Right atrium auricular region (tissue), 2 donors: Measurements from ENCODE around the gene RAB14. TPM values are rescaled to one million over a fixed set of nuclear protein-coding genes. Genes with fewer than 3 reads are reported as not detected.

ENCODE experiments used
- DNase-seq: peaks from one replicate; pipeline ENCODE4 v3.0.0-alpha.2; 2019; ENCODE audit warnings: low spot score
- H3K27ac ChIP-seq, 2 donors: fragments of 200-600 bp; sonication (generic); 1 replicate in 1 of 2; 2 replicates in 1 of 2; pipeline ENCODE4 v1.5.1; 2016 to 2019
- H3K27me3 ChIP-seq, 2 donors: fragments of 200-600 bp; sonication (generic); one replicate each; pipeline versions ENCODE4 v1.5.1 to v1.6.0; 2017 to 2019
- H3K36me3 ChIP-seq: fragments of 200-600 bp; sonication (generic); one replicate; pipeline ENCODE4 v1.5.1; 2016
- H3K4me1 ChIP-seq, 2 donors: fragments of 200-600 bp; sonication (generic); one replicate each; pipeline versions ENCODE4 v1.5.1 to v1.6.0; 2017 to 2019
- H3K4me3 ChIP-seq, 2 donors: fragments of 200-600 bp; sonication (generic); 1 replicate in 1 of 2; 2 replicates in 1 of 2; pipeline ENCODE4 v1.5.1; 2017 to 2019; ENCODE audit warnings: mild to moderate bottlenecking in 1 of 2, moderate library complexity in 1 of 2
- H3K9me3 ChIP-seq, 2 donors: fragments of 200-600 bp; sonication (generic); one replicate each; pipeline ENCODE4 v1.5.1; 2019
- total RNA-seq, 2 donors: library from RNA; depleted of rRNA; stranded (reverse); fragments of >200 nt; gene quantifications; one replicate each; pipeline ENCODE4 v1.1.0, GENCODE V29; 2016
- TF ChIP-seq, protein P1 (sequence below), 2 donors: fragments of 200-600 bp; sonication (generic); IDR thresholded peaks; one replicate each; pipeline ENCODE4 v1.5.1; 2019; ENCODE audit warnings: antibody characterized with exemption in 2 of 2

RAB14 gene
- total RNA-seq, 2 donors from 2014 or later, result 26.8 to 27.8 TPM

DNA sequence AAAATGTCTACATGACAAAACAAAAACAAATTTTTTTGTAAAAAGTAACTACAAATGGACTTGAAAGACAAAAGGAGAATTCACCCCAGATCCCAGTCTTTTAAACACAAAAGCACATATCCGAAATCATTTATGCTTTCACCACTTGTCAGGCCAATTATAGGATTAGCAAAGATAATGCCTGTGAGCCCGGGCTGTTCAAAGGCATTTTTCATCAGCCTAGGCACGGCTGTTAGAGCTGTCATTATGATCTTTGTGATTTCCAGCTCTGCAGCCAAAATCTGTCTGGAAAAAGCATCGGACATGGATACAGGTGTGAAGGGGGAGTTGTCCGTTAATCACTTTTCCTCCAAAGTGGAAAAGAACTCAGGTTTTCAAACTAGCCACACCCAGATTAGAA lies 23.6 kb upstream of the RAB14 start:
- H3K4me3 ChIP-seq, result no peak overlapping the region
- no peak for DNase-seq
- no peak overlapping the region for H3K27ac ChIP-seq
- H3K27me3 ChIP-seq, result no peaks in the 10 kb centered on the region
- no peaks in the 10 kb centered on the region for H3K4me1 ChIP-seq
- no peaks in the 10 kb centered on the region for H3K9me3 ChIP-seq
- TF ChIP-seq, protein P1, sequence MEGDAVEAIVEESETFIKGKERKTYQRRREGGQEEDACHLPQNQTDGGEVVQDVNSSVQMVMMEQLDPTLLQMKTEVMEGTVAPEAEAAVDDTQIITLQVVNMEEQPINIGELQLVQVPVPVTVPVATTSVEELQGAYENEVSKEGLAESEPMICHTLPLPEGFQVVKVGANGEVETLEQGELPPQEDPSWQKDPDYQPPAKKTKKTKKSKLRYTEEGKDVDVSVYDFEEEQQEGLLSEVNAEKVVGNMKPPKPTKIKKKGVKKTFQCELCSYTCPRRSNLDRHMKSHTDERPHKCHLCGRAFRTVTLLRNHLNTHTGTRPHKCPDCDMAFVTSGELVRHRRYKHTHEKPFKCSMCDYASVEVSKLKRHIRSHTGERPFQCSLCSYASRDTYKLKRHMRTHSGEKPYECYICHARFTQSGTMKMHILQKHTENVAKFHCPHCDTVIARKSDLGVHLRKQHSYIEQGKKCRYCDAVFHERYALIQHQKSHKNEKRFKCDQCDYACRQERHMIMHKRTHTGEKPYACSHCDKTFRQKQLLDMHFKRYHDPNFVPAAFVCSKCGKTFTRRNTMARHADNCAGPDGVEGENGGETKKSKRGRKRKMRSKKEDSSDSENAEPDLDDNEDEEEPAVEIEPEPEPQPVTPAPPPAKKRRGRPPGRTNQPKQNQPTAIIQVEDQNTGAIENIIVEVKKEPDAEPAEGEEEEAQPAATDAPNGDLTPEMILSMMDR (IDR thresholded peaks at IDR 0.05), result no peak
- H3K36me3 ChIP-seq, result no peaks in the 10 kb centered on the region

DNA sequence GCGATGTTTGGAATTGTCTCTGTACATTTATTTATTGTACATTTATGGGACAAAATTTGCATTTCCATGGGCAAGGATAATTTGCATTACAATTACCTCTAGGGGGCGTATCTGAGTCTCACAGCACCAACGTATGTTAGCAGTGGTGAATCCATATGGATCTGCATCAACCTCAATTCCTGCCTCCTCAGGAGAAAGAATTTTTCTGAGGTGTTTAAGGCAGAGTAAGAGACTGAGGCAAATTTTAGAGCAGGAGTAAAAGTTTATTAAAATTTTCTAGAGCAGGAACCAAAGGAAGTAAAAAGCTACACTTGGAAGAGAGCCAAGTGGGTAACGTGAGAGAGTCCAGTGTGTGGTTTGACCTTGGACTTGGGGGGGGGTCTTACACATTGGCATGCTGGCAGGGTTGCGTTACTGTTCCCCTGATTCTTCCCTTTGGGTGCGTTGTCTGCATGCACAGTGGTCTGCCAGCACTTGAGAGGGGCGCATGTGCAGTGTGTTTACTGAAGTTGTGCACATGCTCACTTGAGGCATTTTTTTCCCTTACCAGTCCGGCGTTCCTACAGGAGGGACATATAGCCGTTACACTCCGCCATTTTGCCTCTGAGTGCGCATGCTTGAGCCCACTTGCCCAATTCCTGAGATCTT lies 21.0 kb upstream of the RAB14 start:
- Histone ChIP-seq H3K27me3 (no peaks in the 10 kb centered on the region), H3K4me1 (no peaks in the 10 kb centered on the region), H3K36me3 (no peaks in the 10 kb centered on the region), H3K4me3 (no peak overlapping the region), H3K9me3 (no peaks in the 10 kb centered on the region), H3K27ac (no peak overlapping the region)
- no peak for DNase-seq
- TF ChIP-seq, protein P1 (IDR thresholded peaks at IDR 0.05), result peak; percentile 67 to 80

DNA sequence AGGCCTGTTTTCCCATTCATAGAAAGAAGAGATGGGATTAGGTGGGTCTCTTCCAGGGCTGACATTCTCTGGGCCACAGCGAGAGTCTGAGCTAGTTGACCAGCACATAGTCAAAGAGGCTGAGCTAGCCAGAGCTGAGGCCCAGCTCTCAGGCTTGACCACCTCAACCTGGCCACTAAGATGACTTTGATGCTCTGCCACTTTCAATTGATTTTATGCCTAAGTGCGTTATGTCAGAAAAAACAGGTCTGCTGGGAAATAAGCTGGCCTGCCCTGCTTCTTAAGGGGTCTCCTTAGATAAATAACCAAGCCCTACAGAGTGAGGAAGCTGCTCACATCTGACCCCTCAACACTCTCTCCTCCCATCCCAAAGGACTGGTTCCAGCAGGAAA lies 20.0 kb upstream of the RAB14 start:
- Histone ChIP-seq H3K36me3 (no peaks in the 10 kb centered on the region), H3K27me3 (no peaks in the 10 kb centered on the region), H3K4me1 (no peaks in the 10 kb centered on the region), H3K4me3 (no peak overlapping the region), H3K9me3 (no peaks in the 10 kb centered on the region), H3K27ac (no peak overlapping the region)
- TF ChIP-seq, protein P1 (IDR thresholded peaks at IDR 0.05), result no peak
- no peak for DNase-seq

DNA sequence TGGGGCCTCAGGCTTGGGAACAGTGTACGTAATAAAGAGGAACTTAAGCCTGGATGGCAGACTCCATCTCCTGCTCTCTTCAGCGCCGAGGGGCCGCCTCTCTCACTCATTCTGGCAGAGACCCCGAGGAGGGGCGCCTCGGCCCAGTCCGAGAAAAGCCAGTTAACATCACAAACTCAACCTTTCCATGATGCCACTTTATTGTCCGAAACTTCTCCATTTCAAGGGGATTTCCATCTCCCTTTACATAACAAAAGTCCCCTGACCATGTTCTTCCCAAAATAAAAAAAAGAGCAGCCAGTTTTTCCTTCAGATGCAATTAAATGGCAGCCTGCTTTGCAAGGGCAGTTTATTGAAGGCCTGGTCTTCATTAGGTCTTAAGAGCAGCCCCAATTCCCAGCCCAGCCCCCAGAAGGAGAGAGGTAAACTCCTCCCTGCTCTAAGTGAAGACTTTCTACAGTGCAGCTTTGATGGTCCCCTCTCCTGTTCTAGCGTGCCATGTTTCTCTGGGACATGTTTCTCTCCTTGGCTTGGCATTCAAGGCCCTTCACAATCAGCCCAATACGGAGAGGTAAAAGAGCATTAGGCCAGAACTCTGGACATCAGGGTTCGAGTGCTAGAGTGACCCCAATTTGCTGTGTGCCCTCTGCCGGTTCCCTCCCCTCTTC lies 19.5 kb upstream of the RAB14 start:
- H3K27ac ChIP-seq, result no peak overlapping the region
- no peaks in the 10 kb centered on the region for H3K9me3 ChIP-seq
- DNase-seq, result no peak
- no peaks in the 10 kb centered on the region for H3K36me3 ChIP-seq
- no peak overlapping the region for H3K4me3 ChIP-seq
- H3K27me3 ChIP-seq, result no peaks in the 10 kb centered on the region
- H3K4me1 ChIP-seq, result no peaks in the 10 kb centered on the region
- TF ChIP-seq, protein P1 (IDR thresholded peaks at IDR 0.05), result no peak

DNA sequence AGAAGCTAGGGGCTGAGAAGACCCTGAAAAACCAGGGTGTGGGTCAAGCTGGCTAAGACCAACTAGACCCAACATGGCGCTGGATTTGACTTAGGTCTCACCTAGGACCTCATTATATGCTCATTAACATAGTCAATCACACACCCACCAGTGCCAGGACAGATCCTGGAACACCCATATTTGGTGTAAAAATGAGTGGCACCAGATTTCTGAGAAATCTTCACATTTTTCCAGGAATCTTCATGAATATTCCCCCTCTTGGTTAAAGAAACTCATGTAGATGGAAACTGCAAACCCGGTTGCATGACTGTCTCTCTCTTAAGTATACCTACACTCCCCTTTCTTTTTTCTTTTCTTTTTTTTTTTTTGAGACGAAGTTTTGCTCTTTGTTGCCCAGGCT lies 17.9 kb upstream of the RAB14 start:
- no peaks in the 10 kb centered on the region for H3K36me3 ChIP-seq
- no peaks in the 10 kb centered on the region for H3K9me3 ChIP-seq
- H3K27ac ChIP-seq, result no peak overlapping the region
- TF ChIP-seq, protein P1 (IDR thresholded peaks at IDR 0.05), result no peak
- no peaks in the 10 kb centered on the region for H3K4me1 ChIP-seq
- no peaks in the 10 kb centered on the region for H3K27me3 ChIP-seq
- no peak for DNase-seq
- H3K4me3 ChIP-seq, result no peak overlapping the region
